IMR-90 (cell line): Measurements from ENCODE around the gene CD44. TPM values are rescaled to one million over a fixed set of nuclear protein-coding genes. Genes with fewer than 3 reads are reported as not detected.

Experiments
- ATAC-seq: fragments of 200-7000 bp; cut with Tn5 transposase; 2 replicates; pipeline ENCODE4 v1.9.1; 2020; ENCODE audit warnings: low read depth, mild to moderate bottlenecking, moderate library complexity
- BruUV-seq: library from RNA; stranded (reverse); fragments of 400-500 nt; replicated peaks from 2 replicates; lab custom pipeline; 2021; lab: Mats Ljungman, UMichigan
- CTCF ChIA-PET: fragments of 300-600 bp; formaldehyde crosslinking; extraction: SDS; loops from one replicate; lab custom pipeline; 2021; ENCODE audit warnings: antibody characterized with exemption; lab: Yijun Ruan, JAX
- POLR2A ChIA-PET: fragments of 300-600 bp; sonication (Branson Sonifier 250); formaldehyde crosslinking; loops from one replicate; lab custom pipeline; 2022; ENCODE audit warnings: antibody characterized with exemption; ENCODE audit not compliant: unreplicated experiment; lab: Charles Lee
- DNase-seq: peaks from one replicate; pipeline ENCODE4 v3.0.0; 2013
- H2AFZ ChIP-seq: replicated peaks from 2 replicates; pipeline ENCODE3; 2013; ENCODE audit warnings: low read length, mild to moderate bottlenecking; ENCODE audit not compliant: poor library complexity
- H2AK5ac ChIP-seq: 2 replicates; pipeline ENCODE4 v1.6.1; 2013; ENCODE audit warnings: low read depth, low read length, inconsistent platforms
- H2AK9ac ChIP-seq: replicated peaks from 2 replicates; pipeline ENCODE3; 2013; ENCODE audit warnings: mild to moderate bottlenecking, low read depth, low read length, moderate library complexity; ENCODE audit not compliant: poor library complexity
- H2BK120ac ChIP-seq: 2 replicates; pipeline ENCODE4 v1.6.1; 2013; ENCODE audit warnings: low read depth, low read length, inconsistent platforms
- H2BK15ac ChIP-seq: 3 replicates; pipeline ENCODE4 v1.6.1; 2013; ENCODE audit warnings: low read depth, low read length, inconsistent platforms
- H2BK20ac ChIP-seq: 2 replicates; pipeline ENCODE4 v1.6.1; 2013; ENCODE audit warnings: low read depth, mild to moderate bottlenecking, inconsistent platforms, low read length, moderate library complexity
- H2BK5ac ChIP-seq: 2 replicates; pipeline ENCODE4 v1.6.1; 2013; ENCODE audit warnings: mild to moderate bottlenecking, low read depth, low read length, inconsistent platforms; ENCODE audit not compliant: poor library complexity, severe bottlenecking
- H3K14ac ChIP-seq: replicated peaks from 2 replicates; pipeline ENCODE4 v1.6.1; 2013; ENCODE audit warnings: low read depth, low read length, inconsistent platforms
- H3K18ac ChIP-seq: 2 replicates; pipeline ENCODE4 v1.6.1; 2013; ENCODE audit warnings: low read depth, low read length, control low read depth
- H3K23ac ChIP-seq: 2 replicates; pipeline ENCODE4 v1.6.1; 2013; ENCODE audit warnings: low read depth, low read length, inconsistent platforms
- H3K27ac ChIP-seq: 2 replicates; pipeline ENCODE4 v1.5.1; 2013; ENCODE audit warnings: mild to moderate bottlenecking, control low read depth, low read length; ENCODE audit not compliant: insufficient read depth
- H3K27me3 ChIP-seq: 2 replicates; pipeline ENCODE4 v1.6.1; 2013; ENCODE audit warnings: low read length; ENCODE audit not compliant: control insufficient read depth, insufficient read depth
- H3K36me3 ChIP-seq: 2 replicates; pipeline ENCODE4 v1.6.1; 2013; ENCODE audit warnings: low read length, mixed read lengths; ENCODE audit not compliant: control insufficient read depth, insufficient read depth
- H3K4ac ChIP-seq: 2 replicates; pipeline ENCODE4 v1.6.1; 2013; ENCODE audit warnings: low read depth, low read length, inconsistent platforms
- H3K4me1 ChIP-seq: 2 replicates; pipeline ENCODE4 v1.6.1; 2013; ENCODE audit warnings: low read length, mixed read lengths; ENCODE audit not compliant: control insufficient read depth, insufficient read depth
- H3K4me2 ChIP-seq: 2 replicates; pipeline ENCODE4 v1.6.1; 2013; ENCODE audit warnings: low read depth, mild to moderate bottlenecking, control low read depth, low read length, moderate library complexity
- H3K4me3 ChIP-seq: 2 replicates; pipeline ENCODE4 v1.5.1; 2013; ENCODE audit warnings: low read depth, mild to moderate bottlenecking, control low read depth, low read length, moderate library complexity; ENCODE audit not compliant: insufficient read depth
- H3K56ac ChIP-seq: 2 replicates; pipeline ENCODE4 v1.6.1; 2013; ENCODE audit warnings: low read length, inconsistent platforms; ENCODE audit not compliant: insufficient read depth; ENCODE audit errors: extremely low read depth
- H3K79me1 ChIP-seq, 2 experiments: 2 replicates each; pipeline ENCODE4 v1.6.1; 2013; ENCODE audit warnings: low read length in 2 of 2, inconsistent platforms in 1 of 2, low read depth in 1 of 2
- H3K9ac ChIP-seq: 2 replicates; pipeline ENCODE4 v1.6.1; 2013; ENCODE audit warnings: low read depth, low read length, control low read depth
- H3K9me1 ChIP-seq: 2 replicates; pipeline ENCODE4 v1.6.1; 2013; ENCODE audit warnings: low read length, inconsistent platforms; ENCODE audit not compliant: insufficient read depth
- H3K9me3 ChIP-seq: 2 replicates; pipeline ENCODE4 v1.6.1; 2013; ENCODE audit warnings: low read length; ENCODE audit not compliant: control insufficient read depth, insufficient read depth
- H4K20me1 ChIP-seq: 2 replicates; pipeline ENCODE4 v1.6.1; 2013; ENCODE audit warnings: low read length, inconsistent platforms; ENCODE audit not compliant: insufficient read depth
- H4K5ac ChIP-seq: 2 replicates; pipeline ENCODE4 v1.6.1; 2013; ENCODE audit warnings: mild to moderate bottlenecking, low read depth, low read length, control low read depth
- H4K8ac ChIP-seq, 2 experiments: 2 replicates each; pipeline ENCODE4 v1.6.1; 2013; ENCODE audit warnings: low read depth in 2 of 2, low read length in 2 of 2, control low read depth in 1 of 2, inconsistent platforms in 1 of 2
- H4K91ac ChIP-seq: 2 replicates; pipeline ENCODE4 v1.6.1; 2013; ENCODE audit warnings: low read depth, low read length, inconsistent platforms; ENCODE audit not compliant: insufficient read depth
- BHLHE40 ChIP-seq: fragments of 150-350 bp; IDR thresholded peaks from 2 replicates; pipeline ENCODE4 v1.6.1; 2016; ENCODE audit warnings: mild to moderate bottlenecking, low read depth, low read length
- CEBPB ChIP-seq: IDR thresholded peaks from 2 replicates; pipeline ENCODE4 v1.6.1; 2012; ENCODE audit warnings: low read depth, low read length, improper control_type of control experiment
- MAFK ChIP-seq: IDR thresholded peaks from 2 replicates; pipeline ENCODE4 v1.6.1; 2012; ENCODE audit warnings: low read depth, low read length, improper control_type of control experiment
- MAZ ChIP-seq: IDR thresholded peaks from 2 replicates; pipeline ENCODE4 v1.6.1; 2012; ENCODE audit warnings: low read depth, mild to moderate bottlenecking, low read length, improper control_type of control experiment, moderate library complexity, borderline replicate concordance
- MXI1 ChIP-seq: IDR thresholded peaks from 2 replicates; pipeline ENCODE4 v1.6.1; 2012; ENCODE audit warnings: low read depth, mild to moderate bottlenecking, low read length, moderate library complexity, borderline replicate concordance
- POLR2A ChIP-seq: IDR thresholded peaks from 2 replicates; pipeline ENCODE4 v1.6.1; 2012; ENCODE audit warnings: mild to moderate bottlenecking, low read depth, low read length
- SMC3 ChIP-seq: fragments of 150-350 bp; IDR thresholded peaks from 2 replicates; pipeline ENCODE4 v1.6.1; 2016; ENCODE audit warnings: low read depth, mild to moderate bottlenecking, antibody characterized with exemption, low read length, moderate library complexity
- WGBS, 2 experiments: methylation state at CpG; one replicate each; pipeline versions ENCODE4 v1.1.5 to v1.1.7; 2013; ENCODE audit warnings: missing lambda C conversion rate in 2 of 2; ENCODE audit not compliant: insufficient read length in 1 of 2; ENCODE audit errors: extremely low coverage in 2 of 2; 5-methylcytosine and 5-hydroxymethylcytosine counted together
- dilution Hi-C: fragments of 300-500 bp; cut with HindIII; formaldehyde crosslinking; loops from one replicate; pipeline ENCODE4 v1.14.3; 2018; ENCODE audit warnings: low sequenced_read_pairs; ENCODE audit not compliant: unreplicated experiment
- in situ Hi-C: fragments of 300-500 bp; cut with MboI; formaldehyde crosslinking; loops from 3 replicates; pipeline ENCODE4 v1.14.3; 2019; ENCODE audit warnings: low sequenced_read_pairs, inconsistent platforms, mixed read lengths
- intact Hi-C: fragments of 100-400 bp; cut with micrococcal nuclease; formaldehyde crosslinking; loops from 2 replicates; pipeline ENCODE4 v1.10.0; 2022
- polyA plus RNA-seq, 3 experiments: library from polyadenylated mRNA; depleted of rRNA; stranded (reverse); fragments of >200 nt; gene quantifications; 2 replicates each; pipeline ENCODE4 v1.2.3, GENCODE V29; 2012; ENCODE audit warnings: low replicate concordance in 1 of 3
- total RNA-seq: library from RNA; depleted of rRNA; stranded (reverse); fragments of >200 nt; gene quantifications from 2 replicates; pipeline ENCODE4 v1.2.3, GENCODE V29; 2012
- TF ChIP-seq, protein P1 (sequence below): conservative IDR thresholded peaks from 2 replicates; pipeline ENCODE4 v1.5.1; 2012; ENCODE audit warnings: mild to moderate bottlenecking, low read depth, low read length, improper control_type of control experiment

The CD44 gene
- total and polyA plus RNA-seq, 2 of the 4 experiments (the other 2 are of a cell fraction) = 357 to 947 TPM

DNA sequence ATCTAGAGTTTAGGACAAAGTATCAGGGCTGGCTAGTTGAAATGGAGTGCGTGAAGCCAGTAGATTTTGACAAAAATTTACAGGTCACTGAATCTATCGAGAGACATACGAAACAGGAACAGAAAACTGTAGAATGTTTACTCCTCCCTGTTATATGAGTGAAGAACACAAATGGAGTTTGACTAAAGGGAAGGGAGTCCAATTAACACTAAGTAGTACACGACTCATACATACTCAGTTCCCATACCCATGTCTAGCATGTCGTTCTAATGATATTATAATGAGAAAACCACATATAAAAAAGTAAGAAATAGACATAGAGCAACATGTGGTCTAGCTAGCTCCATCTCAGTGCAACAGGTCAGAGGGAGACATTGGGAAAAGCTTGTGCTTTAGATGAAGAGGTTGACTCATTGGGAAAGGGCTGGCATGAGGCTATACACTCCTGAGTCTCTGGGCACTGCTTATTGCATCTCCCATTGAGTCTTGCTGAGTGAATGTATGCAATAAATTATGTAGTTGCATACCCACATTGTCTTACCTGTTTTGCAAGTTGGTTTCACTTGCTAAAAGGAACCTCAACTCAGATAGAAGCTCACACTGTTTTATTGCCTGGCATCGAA, 43.5 kb downstream of the CD44 start (continued):
- TF ChIP-seq, protein P1, sequence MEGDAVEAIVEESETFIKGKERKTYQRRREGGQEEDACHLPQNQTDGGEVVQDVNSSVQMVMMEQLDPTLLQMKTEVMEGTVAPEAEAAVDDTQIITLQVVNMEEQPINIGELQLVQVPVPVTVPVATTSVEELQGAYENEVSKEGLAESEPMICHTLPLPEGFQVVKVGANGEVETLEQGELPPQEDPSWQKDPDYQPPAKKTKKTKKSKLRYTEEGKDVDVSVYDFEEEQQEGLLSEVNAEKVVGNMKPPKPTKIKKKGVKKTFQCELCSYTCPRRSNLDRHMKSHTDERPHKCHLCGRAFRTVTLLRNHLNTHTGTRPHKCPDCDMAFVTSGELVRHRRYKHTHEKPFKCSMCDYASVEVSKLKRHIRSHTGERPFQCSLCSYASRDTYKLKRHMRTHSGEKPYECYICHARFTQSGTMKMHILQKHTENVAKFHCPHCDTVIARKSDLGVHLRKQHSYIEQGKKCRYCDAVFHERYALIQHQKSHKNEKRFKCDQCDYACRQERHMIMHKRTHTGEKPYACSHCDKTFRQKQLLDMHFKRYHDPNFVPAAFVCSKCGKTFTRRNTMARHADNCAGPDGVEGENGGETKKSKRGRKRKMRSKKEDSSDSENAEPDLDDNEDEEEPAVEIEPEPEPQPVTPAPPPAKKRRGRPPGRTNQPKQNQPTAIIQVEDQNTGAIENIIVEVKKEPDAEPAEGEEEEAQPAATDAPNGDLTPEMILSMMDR = no peak

- no peak overlapping the region for H2AFZ ChIP-seq
- DNase-seq (no peak), ATAC-seq (no peak)
- H3K4me1 ChIP-seq = peaks cover 27% of the 10 kb centered on the region
- no peak overlapping the region for H2BK20ac ChIP-seq
- H3K27me3 ChIP-seq = no peaks in the 10 kb centered on the region
- no peak overlapping the region for H4K91ac ChIP-seq
- dilution Hi-C loops = no loop called here
- H3K18ac ChIP-seq = peak overlapping the region; percentile 54; the same call in 1 of the 2 replicates
- no CpG with 5 or more reads among the region's 2 CpGs for WGBS, 2 experiments
- POLR2A ChIA-PET = no interaction called here
- no peak overlapping the region for H2BK120ac ChIP-seq
- intact Hi-C loops = no loop called here
- TF ChIP-seq BHLHE40 (no peak), MXI1 (no peak), CEBPB (no peak), MAFK (no peak), MAZ (no peak), SMC3 (no peak), POLR2A (no peak)
- H3K23ac ChIP-seq = peak overlapping the region; percentile 37; the same call in 1 of the 2 replicates
- in situ Hi-C loops = no loop called here
- peaks cover 57% of the 10 kb centered on the region for H3K36me3 ChIP-seq
- peak overlapping the region; percentile 49 for H2BK5ac ChIP-seq
- peak overlapping the region; percentile 30; the same call in 1 of the 2 replicates for H3K14ac ChIP-seq
- H3K9ac ChIP-seq = no peak overlapping the region
- H3K4me3 ChIP-seq = no peak overlapping the region
- H4K20me1 ChIP-seq = peaks cover 58% of the 10 kb centered on the region
- CTCF ChIA-PET = interaction anchor here (0.6 to 1.4 kb wide), 2 partner anchors 10 to 236 kb away, joined by 3 to 4 read pairs; partner anchors contain the start of gene SLC1A2
- peaks cover 33 to 71% of the 10 kb centered on the region in 2 experiments for H3K79me1 ChIP-seq
- H2AK5ac ChIP-seq = no peak overlapping the region
- H3K4me2 ChIP-seq = no peak overlapping the region
- no peak overlapping the region for H2AK9ac ChIP-seq
- H3K4ac ChIP-seq = no peak overlapping the region
- H3K27ac ChIP-seq = no peak overlapping the region
- BruUV-seq = no TSS peak
- no peak overlapping the region for H4K5ac ChIP-seq
- H4K8ac ChIP-seq = no peak overlapping the region; a peak in 1 of 4 replicates
- H3K56ac ChIP-seq = no peak overlapping the region
- peaks cover 19% of the 10 kb centered on the region for H3K9me1 ChIP-seq
- no peak overlapping the region for H2BK15ac ChIP-seq
- H3K9me3 ChIP-seq = no peaks in the 10 kb centered on the region
Measured at GRCh38 chr11:35183326-35183925, 44.5 kb downstream of the CD44 start.
